GM19463 (cell line): Measurements from ENCODE around the gene CTIF.

ENCODE experiments used
- ATAC-seq: cut with Tn5 transposase; IDR thresholded peaks from one replicate; pipeline ENCODE4 v1.9.1; 2021; ENCODE audit warnings: mild to moderate bottlenecking, moderate library complexity; ENCODE audit not compliant: unreplicated experiment

The CTIF gene

GRCh38 chr18:48871391-48872166 lies 332.7 kb downstream of the CTIF start:
- ATAC-seq = no peak

GRCh38 chr18:48872234-48873145 lies 333.7 kb downstream of the CTIF start:
- ATAC-seq = no peak

GRCh38 chr18:48874233-48874632 lies 335.4 kb downstream of the CTIF start:
- no peak for ATAC-seq

GRCh38 chr18:48874701-48875162 lies 335.9 kb downstream of the CTIF start:
- no peak for ATAC-seq

GRCh38 chr18:48875314-48875941 lies 336.6 kb downstream of the CTIF start:
- no peak for ATAC-seq

GRCh38 chr18:48875942-48876511 lies 337.2 kb downstream of the CTIF start:
- ATAC-seq = no peak

GRCh38 chr18:48876590-48876989 lies 337.8 kb downstream of the CTIF start:
- no peak for ATAC-seq

- ATAC-seq = no peak
Observed at GRCh38 chr18:48877941-48878340, 339.1 kb downstream of the CTIF start.

- no peak for ATAC-seq
Observed at GRCh38 chr18:48878471-48878870, 339.6 kb downstream of the CTIF start.

- ATAC-seq = no peak
Observed at GRCh38 chr18:48879008-48879431, 340.2 kb downstream of the CTIF start.

GRCh38 chr18:48880931-48881330 lies 342.1 kb downstream of the CTIF start:
- no peak for ATAC-seq

GRCh38 chr18:48882379-48882778 lies 343.5 kb downstream of the CTIF start:
- no peak for ATAC-seq

GRCh38 chr18:48884306-48884705 lies 345.5 kb downstream of the CTIF start:
- no peak for ATAC-seq

- ATAC-seq = no peak
Observed at GRCh38 chr18:48884771-48885170, 345.9 kb downstream of the CTIF start.

GRCh38 chr18:48885266-48885923 lies 346.6 kb downstream of the CTIF start:
- no peak for ATAC-seq

- no peak for ATAC-seq
Observed at GRCh38 chr18:48885924-48886400, 347.1 kb downstream of the CTIF start.

- ATAC-seq = no peak
Observed at GRCh38 chr18:48886520-48887293, 347.9 kb downstream of the CTIF start.

GRCh38 chr18:48887294-48887904 lies 348.6 kb downstream of the CTIF start:
- ATAC-seq = no peak
